GM12878 (cell line): ENCODE measurements around the gene VIL1. TPM values are rescaled to one million over a fixed set of nuclear protein-coding genes. Genes with fewer than 3 reads are reported as not detected.

ENCODE experiments used
- ATAC-seq: fragments of 200-7000 bp; cut with Tn5 transposase; 3 replicates; pipeline ENCODE4 v1.9.1; 2020; ENCODE audit warnings: mild to moderate bottlenecking, moderate library complexity
- BruUV-seq: library from RNA; stranded (reverse); fragments of 400-500 nt; replicated peaks from 2 replicates; lab custom pipeline; 2021; lab: Mats Ljungman, UMichigan
- CTCF ChIA-PET: fragments of 300-600 bp; sonication (Branson Sonifier 250); formaldehyde crosslinking; extraction: SDS; loops from one replicate; lab custom pipeline; 2021; ENCODE audit warnings: inconsistent platforms; lab: Yijun Ruan, JAX
- POLR2A ChIA-PET: fragments of 350-600 bp; formaldehyde crosslinking; extraction: SDS; loops from one replicate; lab custom pipeline; 2021; ENCODE audit warnings: inconsistent platforms; lab: Charles Lee
- RAD21 ChIA-PET: fragments of 300-600 bp; sonication (Branson Sonifier 250); formaldehyde crosslinking; loops from one replicate; lab custom pipeline; 2023; ENCODE audit warnings: antibody characterized with exemption; ENCODE audit not compliant: unreplicated experiment; lab: Charles Lee
- SMC1A ChIA-PET: fragments of 300-600 bp; sonication (Branson Sonifier 250); formaldehyde crosslinking; loops from one replicate; lab custom pipeline; 2023; ENCODE audit not compliant: unreplicated experiment, uncharacterized antibody; lab: Charles Lee
- DNase-seq: peaks from one replicate; pipeline ENCODE4 v3.0.0-alpha.2; 2011; ENCODE audit warnings: low read depth, low spot score
- FAIRE-seq: peaks from 3 replicates; lab custom pipeline; 2011; peaks lifted over from hg19 to GRCh38; lab: Jason Lieb, UNC
- H2AFZ ChIP-seq: 2 replicates; pipeline ENCODE4 v1.6.0; 2011; ENCODE audit warnings: low read depth, low read length, control low read depth; ENCODE audit not compliant: control insufficient read depth
- H3K27ac ChIP-seq: 2 replicates; pipeline ENCODE4 v1.5.1; 2011; ENCODE audit warnings: control low read depth; ENCODE audit not compliant: control insufficient read depth, insufficient read depth
- H3K27me3 ChIP-seq, 2 experiments: replicated peaks in 1 of 2; 2 replicates each; pipeline versions ENCODE4 v1.6.0 to v1.6.1; 2011; ENCODE audit warnings: low read length in 1 of 2; ENCODE audit not compliant: control insufficient read depth in 2 of 2, insufficient read depth in 2 of 2
- H3K36me3 ChIP-seq, 2 experiments: 2 replicates each; pipeline ENCODE4 v1.5.1; 2011; ENCODE audit warnings: low read length in 1 of 2; ENCODE audit not compliant: control insufficient read depth in 2 of 2, insufficient read depth in 2 of 2
- H3K4me1 ChIP-seq: 2 replicates; pipeline ENCODE4 v1.6.1; 2011; ENCODE audit warnings: mild to moderate bottlenecking, low read length, moderate library complexity, mixed read lengths; ENCODE audit not compliant: control insufficient read depth, insufficient read depth
- H3K4me2 ChIP-seq: 2 replicates; pipeline ENCODE4 v1.6.0; 2011; ENCODE audit warnings: control low read depth; ENCODE audit not compliant: control insufficient read depth, insufficient read depth
- H3K4me3 ChIP-seq: fragments of 200-600 bp; sonication (generic); 2 replicates; pipeline ENCODE4 v1.5.1; 2016
- H3K79me2 ChIP-seq: 2 replicates; pipeline ENCODE4 v1.6.0; 2011; ENCODE audit warnings: low read length; ENCODE audit not compliant: control insufficient read depth, insufficient read depth
- H3K9ac ChIP-seq: 2 replicates; pipeline ENCODE4 v1.8.0; 2011; ENCODE audit warnings: low read length, control low read depth, mixed read lengths; ENCODE audit not compliant: control insufficient read depth, insufficient read depth
- H3K9me3 ChIP-seq: replicated peaks from 3 replicates; pipeline ENCODE4 v1.5.1; 2011; ENCODE audit warnings: mild to moderate bottlenecking, low read length; ENCODE audit not compliant: control insufficient read depth, insufficient read depth
- H4K20me1 ChIP-seq: 2 replicates; pipeline ENCODE4 v1.6.0; 2011; ENCODE audit not compliant: control insufficient read depth, insufficient read depth
- ASH2L ChIP-seq: fragments of 300-600, 200-600 bp; sonication (generic); IDR thresholded peaks from 2 replicates; pipeline ENCODE4 v1.6.1; 2017; ENCODE audit warnings: low read depth, mild to moderate bottlenecking, borderline replicate concordance
- BACH1 ChIP-seq: fragments of 450-650 bp; IDR thresholded peaks from 2 replicates; pipeline ENCODE4 v1.6.1; 2017; ENCODE audit warnings: mild to moderate bottlenecking, borderline replicate concordance
- CHD1 ChIP-seq: IDR thresholded peaks from 2 replicates; pipeline ENCODE4 v1.6.1; 2012; ENCODE audit warnings: low read depth, low read length, improper control_type of control experiment
- EED ChIP-seq: sonication (generic); IDR thresholded peaks from 2 replicates; pipeline ENCODE4 v1.6.1; 2016; ENCODE audit warnings: antibody characterized with exemption, low read depth
- ELK1 ChIP-seq: IDR thresholded peaks from 2 replicates; pipeline ENCODE4 v1.6.1; 2012; ENCODE audit warnings: low read depth, low read length, improper control_type of control experiment
- GATAD2B ChIP-seq: fragments of 450-650 bp; conservative IDR thresholded peaks from 2 replicates; pipeline ENCODE4 v1.6.1; 2017; ENCODE audit warnings: low read depth, mild to moderate bottlenecking, moderate library complexity
- HDGF ChIP-seq: fragments of 450-650 bp; IDR thresholded peaks from 2 replicates; pipeline ENCODE4 v1.6.1; 2016; ENCODE audit warnings: antibody characterized with exemption
- MAX ChIP-seq: IDR thresholded peaks from 2 replicates; pipeline ENCODE4 v1.6.1; 2012; ENCODE audit warnings: low read depth, low read length, improper control_type of control experiment
- MYC ChIP-seq: IDR thresholded peaks from 2 replicates; pipeline ENCODE4 v1.6.1; 2011; ENCODE audit warnings: mild to moderate bottlenecking, low read length, moderate library complexity, inconsistent platforms; ENCODE audit not compliant: insufficient read depth, insufficient replicate concordance, insufficient read length, severe bottlenecking
- NKRF ChIP-seq: fragments of 450-650 bp; conservative IDR thresholded peaks from 2 replicates; pipeline ENCODE4 v1.6.1; 2017; ENCODE audit warnings: mild to moderate bottlenecking, moderate library complexity
- POLR2AphosphoS2 ChIP-seq: IDR thresholded peaks from 2 replicates; pipeline ENCODE4 v1.6.1; 2011; ENCODE audit warnings: low read depth, mild to moderate bottlenecking, low read length, improper control_type of control experiment, moderate library complexity
- POLR2AphosphoS5 ChIP-seq: IDR thresholded peaks from 2 replicates; pipeline ENCODE4 v1.6.1; 2011; ENCODE audit warnings: mild to moderate bottlenecking, low read length, inconsistent platforms
- RAD51 ChIP-seq: fragments of 450-650 bp; IDR thresholded peaks from 2 replicates; pipeline ENCODE4 v1.6.1; 2016; ENCODE audit warnings: moderate library complexity, mild to moderate bottlenecking, inconsistent platforms
- RELA ChIP-seq: fragments of 450-650 bp; IDR thresholded peaks from 2 replicates; pipeline ENCODE4 v1.8.0; 2014; ENCODE audit warnings: borderline replicate concordance; ENCODE audit not compliant: partially characterized antibody
- RUNX3 ChIP-seq: IDR thresholded peaks from 2 replicates; pipeline ENCODE4 v1.6.1; 2012; ENCODE audit warnings: low read length, inconsistent platforms
- SREBF1 ChIP-seq: IDR thresholded peaks from 2 replicates; pipeline ENCODE4 v1.6.1; 2012; ENCODE audit warnings: mild to moderate bottlenecking, low read length
- SRF ChIP-seq, 2 experiments: IDR thresholded peaks; 2 replicates each; pipeline ENCODE4 v1.6.1; 2011; ENCODE audit warnings: low read depth in 2 of 2, low read length in 2 of 2, mild to moderate bottlenecking in 1 of 2, moderate library complexity in 1 of 2
- TCF3 ChIP-seq: IDR thresholded peaks from 2 replicates; pipeline ENCODE4 v1.6.1; 2012; ENCODE audit warnings: low read depth, mild to moderate bottlenecking, low read length, borderline replicate concordance; ENCODE audit not compliant: insufficient read depth
- ZNF217 ChIP-seq: fragments of 450-650 bp; IDR thresholded peaks from 2 replicates; pipeline ENCODE4 v1.6.1; 2017; ENCODE audit warnings: antibody characterized with exemption, mild to moderate bottlenecking
- ZZZ3 ChIP-seq: IDR thresholded peaks from 2 replicates; pipeline ENCODE4 v1.6.1; 2011; ENCODE audit warnings: low read depth; ENCODE audit not compliant: control insufficient read depth, insufficient read length
- WGBS: methylation state at CpG from one replicate; pipeline ENCODE4 v1.1.6; 2016; ENCODE audit warnings: low lambda C conversion rate; ENCODE audit not compliant: insufficient replicate concordance, insufficient coverage; ENCODE audit errors: missing lambda C conversion rate; 5-methylcytosine and 5-hydroxymethylcytosine counted together
- in situ Hi-C: fragments of 300-500 bp; cut with MboI; formaldehyde crosslinking; loops from 9 replicates; pipeline ENCODE4 v1.14.3; 2018; ENCODE audit warnings: mixed read lengths
- intact Hi-C: fragments of 100-400 bp; cut with micrococcal nuclease; formaldehyde crosslinking; loops from one replicate; pipeline ENCODE4 v1.14.2; 2022; ENCODE audit not compliant: unreplicated experiment
- polyA plus RNA-seq, 11 experiments: library from polyadenylated mRNA; depleted of rRNA in 4 of 11; unstranded in 6 of 11; stranded (reverse) in 5 of 11; fragments of >200 nt; fragmentation: Nextera tagmentation in 4 of 11; fragmentation: Illumina TruSeq in 1 of 11; extraction: Ambion mirVana in 4 of 11; extraction: Trizol in 1 of 11; gene quantifications; 1 replicate in 1 of 11; 2 replicates in 10 of 11; pipeline versions ENCODE4 v1.2.1 to v1.2.3, GENCODE V29; 2011 to 2016; ENCODE audit warnings: inconsistent platforms in 2 of 11, missing spikeins in 2 of 11, low read depth in 1 of 11
- total RNA-seq, 4 experiments: library from RNA; depleted of rRNA in 3 of 4; stranded (reverse); fragments of >200 nt in 3 of 4; fragmentation: Illumina TruSeq in 1 of 4; extraction: Trizol in 1 of 4; gene quantifications; 2 replicates each; pipeline versions ENCODE4 v1.2.1 to v1.2.3, GENCODE V29; 2013 to 2021

VIL1 gene
- total and polyA plus RNA-seq, 10 of the 15 experiments (the other 5 are each of a cell fraction or from before 2014, with no cell fraction given), result 0.03 to 1.9 (median 0.33) TPM

GRCh38 chr2:218397820-218398436, 21.0 kb upstream of the VIL1 start:
- H2AFZ ChIP-seq, result peak overlapping the region; percentile 68
- peak overlapping the region; percentile 96 for H3K27ac ChIP-seq
- CTCF ChIA-PET, result interaction anchor here (0.8 to 3.5 kb wide), 5 partner anchors 66 to 173 kb away, joined by 3 to 27 read pairs (median 3); partner anchors contain the start of gene TMBIM1
- ATAC-seq, result peak; percentile 53
- FAIRE-seq, result peak; percentile 97
- RAD21 ChIA-PET, result interaction anchor here (1.1 to 2.3 kb wide), 6 partner anchors 68 to 501 kb away, joined by 3 to 14 read pairs (median 4); partner anchors contain the start of genes AAMP and PNKD
- no peaks in the 10 kb centered on the region for H3K27me3 ChIP-seq
- DNase-seq, result peak; percentile 46
- intact Hi-C loops, result loop anchor here (2.0 to 5.0 kb wide), 6 partner anchors 31 to 259 kb away; partner anchors contain the start of genes ARPC2, BCS1L, CATIP and CNOT9
- H3K4me1 ChIP-seq, result peaks cover 32% of the 10 kb centered on the region
- BruUV-seq, result no TSS peak
- H4K20me1 ChIP-seq, result peaks cover 4% of the 10 kb centered on the region; the same call in 1 of the 2 replicates
- H3K79me2 ChIP-seq, result peaks cover 49% of the 10 kb centered on the region
- in situ Hi-C loops, result loop anchor here (25.0 kb wide), 1 partner anchor 111 kb away; the partner anchor contains the start of gene TMBIM1
- no peaks in the 10 kb centered on the region for H3K9me3 ChIP-seq
- H3K4me3 ChIP-seq, result peak overlapping the region; percentile 84
- POLR2A ChIA-PET, result interaction anchor here (0.7 to 2.8 kb wide), 7 partner anchors 9 to 483 kb away, joined by 3 to 19 read pairs (median 3); partner anchors contain the start of genes AAMP and WNT10A
- WGBS, result 1% methylated on average over 35 of the region's 35 CpGs
- peak overlapping the region; percentile 100 for H3K4me2 ChIP-seq
- peak overlapping the region; percentile 89 for H3K9ac ChIP-seq
- SMC1A ChIA-PET, result interaction anchor here (0.7 to 2.3 kb wide), 6 partner anchors 65 to 125 kb away, joined by 3 to 8 read pairs (median 4); no protein-coding TSS in a partner anchor
- H3K36me3 ChIP-seq, result peaks cover 2 to 10% of the 10 kb centered on the region in 2 experiments; a peak in 3 of 4 replicates
- 0 out of 2 replicates have a peak, but pooled peaks have one; percentile 36 for TF ChIP-seq GATAD2B
- peak; percentile 32 for TF ChIP-seq RELA
- peak; percentile 98 for TF ChIP-seq SRF (IDR thresholded peaks at IDR 0.05; ENCODE audit: low read depth in 2 of 2, low read length in 2 of 2)
- peak; percentile 78; the same call in 1 of the 2 replicates for TF ChIP-seq POLR2AphosphoS5
- no peak for TF ChIP-seq ZZZ3
- peak; percentile 22; the same call in 1 of the 2 replicates for TF ChIP-seq NKRF
- peak; percentile 58; the same call in 1 of the 2 replicates for TF ChIP-seq ZNF217
- TF ChIP-seq MYC, result peak; percentile 61
- TF ChIP-seq HDGF, result peak; percentile 9; the same call in 1 of the 2 replicates
- TF ChIP-seq CHD1, result no peak
- TF ChIP-seq MAX, result peak; percentile 18; the same call in 1 of the 2 replicates
- TF ChIP-seq RAD51, result no peak
- 0 out of 2 replicates have a peak, but pooled peaks have one; percentile 41 for TF ChIP-seq TCF3
- no peak for TF ChIP-seq SREBF1
- TF ChIP-seq ELK1, result peak; percentile 91
- peak; percentile 70; the same call in 1 of the 2 replicates for TF ChIP-seq POLR2AphosphoS2
- TF ChIP-seq BACH1, result peak; percentile 16; the same call in 1 of the 2 replicates
- TF ChIP-seq ASH2L, result no peak
- TF ChIP-seq EED, result 0 out of 2 replicates have a peak, but pooled peaks have one; percentile 38
- peak; percentile 59 for TF ChIP-seq RUNX3
